K562 (cell line): ENCODE results near the gene RPS6KA4. TPM values are rescaled to one million over a fixed set of nuclear protein-coding genes. Genes with fewer than 3 reads are reported as not detected.

Source experiments
- BRD4 ChIP-seq: fragments of 200-600 bp; sonication (generic); IDR thresholded peaks from 2 replicates; pipeline ENCODE4 v1.6.1; 2017; ENCODE audit warnings: inconsistent platforms
- ELF4 ChIP-seq: fragments of 450-650 bp; formaldehyde crosslinking; IDR thresholded peaks from 2 replicates; pipeline ENCODE4 v1.4.0; 2022; ENCODE audit warnings: missing genetic modification characterization
- ETV1 ChIP-seq: fragments of 450-650 bp; conservative IDR thresholded peaks from 2 replicates; pipeline ENCODE4 v1.6.1; 2016; ENCODE audit warnings: missing genetic modification characterization, control low read depth, low read depth, missing compliant biosample characterization
- L3MBTL2 ChIP-seq: fragments of 450-650 bp; IDR thresholded peaks from 2 replicates; pipeline ENCODE4 v1.6.1; 2016; ENCODE audit warnings: mild to moderate bottlenecking, moderate library complexity
- MAFG ChIP-seq: fragments of 450-650 bp; conservative IDR thresholded peaks from 2 replicates; pipeline ENCODE4 v1.6.1; 2016; ENCODE audit warnings: missing genetic modification characterization, missing compliant biosample characterization
- SREBF2 ChIP-seq: sonication (generic); formaldehyde crosslinking; IDR thresholded peaks from 2 replicates; pipeline ENCODE4 v1.4.0; 2020; ENCODE audit warnings: mild to moderate bottlenecking, missing genetic modification reagents
- TBL1XR1 ChIP-seq, 2 experiments: IDR thresholded peaks; 2 replicates each; pipeline ENCODE4 v1.6.1; 2012; ENCODE audit warnings: improper control_type of control experiment in 2 of 2, low read length in 2 of 2, mild to moderate bottlenecking in 1 of 2
- TCF3 ChIP-seq: sonication (generic); formaldehyde crosslinking; IDR thresholded peaks from 2 replicates; pipeline ENCODE4 v1.4.0; 2020; ENCODE audit warnings: mild to moderate bottlenecking, missing genetic modification reagents
- TOE1 ChIP-seq, 2 experiments: fragments of 450-650 bp in 1 of 2; sonication (generic) in 1 of 2; formaldehyde crosslinking in 1 of 2; IDR thresholded peaks; 2 replicates each; pipeline versions ENCODE4 v1.7.1 to v1.8.0; 2016 to 2022; ENCODE audit warnings: borderline replicate concordance in 2 of 2, mild to moderate bottlenecking in 2 of 2, antibody characterized with exemption in 1 of 2, inconsistent platforms in 1 of 2, low read depth in 1 of 2, missing genetic modification reagents in 1 of 2, moderate library complexity in 1 of 2
- ZBTB1 ChIP-seq: sonication (generic); formaldehyde crosslinking; IDR thresholded peaks from 2 replicates; pipeline ENCODE4 v1.8.1; 2023; ENCODE audit warnings: missing genetic modification reagents, low read depth, mild to moderate bottlenecking, borderline replicate concordance
- polyA plus RNA-seq, 8 experiments: library from polyadenylated mRNA; depleted of rRNA in 4 of 8; stranded (reverse) in 5 of 8; unstranded in 3 of 8; fragments of >200 nt; fragmentation: Nextera tagmentation in 2 of 8; fragmentation: Illumina TruSeq in 1 of 8; extraction: Ambion mirVana in 2 of 8; extraction: Trizol in 1 of 8; gene quantifications; 2 replicates each; pipeline versions ENCODE4 v1.2.1 to v1.2.3, GENCODE V29; 2011 to 2014; ENCODE audit warnings: inconsistent platforms in 1 of 8, missing spikeins in 1 of 8
- total RNA-seq, 7 experiments: library from RNA; depleted of rRNA in 6 of 7; stranded (reverse); fragments of >200 nt in 6 of 7; fragmentation: Illumina TruSeq in 2 of 7; extraction: Trizol in 2 of 7; gene quantifications; 2 replicates each; pipeline versions ENCODE4 v1.2.1 to v1.2.3, GENCODE V29; 2011 to 2021; ENCODE audit warnings: low replicate concordance in 1 of 7
- TF ChIP-seq, protein P1 (sequence below): IDR thresholded peaks from 2 replicates; pipeline ENCODE4 v1.6.1; 2014; ENCODE audit warnings: antibody characterized with exemption
- TF ChIP-seq, protein P2 (sequence below): fragments of 450-650 bp; IDR thresholded peaks from 2 replicates; pipeline ENCODE4 v1.6.1; 2016
- TF ChIP-seq, protein P3 (sequence below): sonication (generic); formaldehyde crosslinking; IDR thresholded peaks from 2 replicates; pipeline ENCODE4 v1.8.0; 2022; ENCODE audit warnings: mild to moderate bottlenecking, missing genetic modification reagents, borderline replicate concordance
- TF ChIP-seq, protein P4 (sequence below), 2 experiments: fragments of 450-650 bp in 1 of 2; IDR thresholded peaks; 2 replicates each; pipeline ENCODE4 v1.6.1; 2011 to 2017; ENCODE audit warnings: low read depth in 2 of 2, antibody characterized with exemption in 1 of 2, borderline replicate concordance in 1 of 2, low read length in 1 of 2, mild to moderate bottlenecking in 1 of 2, mixed read lengths in 1 of 2; ENCODE audit not compliant: control insufficient read depth in 1 of 2

Gene RPS6KA4
- total and polyA plus RNA-seq, 9 of the 15 experiments (the other 6 are each of a cell fraction or from before 2014, with no cell fraction given) = 0.15 to 23.8 (median 9.8) TPM

DNA sequence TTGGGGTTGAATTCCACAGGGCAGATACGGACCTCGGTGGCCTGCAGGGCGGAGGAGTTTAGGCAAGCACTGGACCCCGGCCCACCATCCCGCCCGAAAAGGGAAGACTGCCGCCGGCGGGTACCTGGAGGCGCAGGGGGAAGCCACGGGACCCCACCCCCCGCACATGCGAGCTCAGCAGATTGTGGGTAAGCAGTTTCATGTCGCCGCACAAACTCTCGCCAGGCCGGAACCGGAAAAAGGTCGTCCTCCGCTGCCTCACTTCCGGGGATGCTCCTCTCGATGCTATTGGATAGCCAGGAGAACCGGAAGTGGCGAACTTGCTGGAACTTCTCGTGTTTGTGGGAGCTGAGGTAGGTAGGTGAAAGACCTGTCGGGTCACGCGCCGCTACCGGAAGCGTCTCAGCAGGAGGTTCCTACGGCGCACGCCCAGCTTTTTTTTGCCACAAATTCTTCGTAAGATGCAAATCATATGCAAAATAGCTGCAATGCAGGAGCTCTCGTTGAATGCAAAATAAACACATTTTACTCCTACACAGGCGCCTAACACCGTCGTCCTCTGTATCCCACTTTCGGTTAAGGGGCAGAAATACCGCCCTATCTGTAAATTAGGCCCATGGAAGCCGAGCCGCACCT, 41.5 kb upstream of the RPS6KA4 start, which contains the start of gene TRMT112 (continued):
- TF ChIP-seq TOE1 (IDR thresholded peaks at IDR 0.05; ENCODE audit: borderline replicate concordance) = peak; percentile 77; the same call in 1 of the 2 replicates
- peak; percentile 67; the same call in 1 of the 2 replicates for TF ChIP-seq TOE1 (CRISPR knock-in tag; IDR thresholded peaks at IDR 0.05; ENCODE audit: borderline replicate concordance, low read depth)
- TF ChIP-seq ELF4 (CRISPR knock-in tag) = no peak
- TF ChIP-seq TCF3 (CRISPR knock-in tag) = no peak
- TF ChIP-seq, protein P1, sequence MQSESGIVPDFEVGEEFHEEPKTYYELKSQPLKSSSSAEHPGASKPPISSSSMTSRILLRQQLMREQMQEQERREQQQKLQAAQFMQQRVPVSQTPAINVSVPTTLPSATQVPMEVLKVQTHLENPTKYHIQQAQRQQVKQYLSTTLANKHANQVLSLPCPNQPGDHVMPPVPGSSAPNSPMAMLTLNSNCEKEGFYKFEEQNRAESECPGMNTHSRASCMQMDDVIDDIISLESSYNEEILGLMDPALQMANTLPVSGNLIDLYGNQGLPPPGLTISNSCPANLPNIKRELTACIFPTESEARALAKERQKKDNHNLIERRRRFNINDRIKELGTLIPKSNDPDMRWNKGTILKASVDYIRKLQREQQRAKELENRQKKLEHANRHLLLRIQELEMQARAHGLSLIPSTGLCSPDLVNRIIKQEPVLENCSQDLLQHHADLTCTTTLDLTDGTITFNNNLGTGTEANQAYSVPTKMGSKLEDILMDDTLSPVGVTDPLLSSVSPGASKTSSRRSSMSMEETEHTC = peak; percentile 93; the same call in 1 of the 2 replicates
- TF ChIP-seq MAFG (tag) = peak; percentile 86
- TF ChIP-seq TBL1XR1 (IDR thresholded peaks at IDR 0.05; ENCODE audit: low read length in 2 of 2) = no peak
- peak; percentile 95 for TF ChIP-seq ETV1 (tag)
- TF ChIP-seq, protein P2, sequence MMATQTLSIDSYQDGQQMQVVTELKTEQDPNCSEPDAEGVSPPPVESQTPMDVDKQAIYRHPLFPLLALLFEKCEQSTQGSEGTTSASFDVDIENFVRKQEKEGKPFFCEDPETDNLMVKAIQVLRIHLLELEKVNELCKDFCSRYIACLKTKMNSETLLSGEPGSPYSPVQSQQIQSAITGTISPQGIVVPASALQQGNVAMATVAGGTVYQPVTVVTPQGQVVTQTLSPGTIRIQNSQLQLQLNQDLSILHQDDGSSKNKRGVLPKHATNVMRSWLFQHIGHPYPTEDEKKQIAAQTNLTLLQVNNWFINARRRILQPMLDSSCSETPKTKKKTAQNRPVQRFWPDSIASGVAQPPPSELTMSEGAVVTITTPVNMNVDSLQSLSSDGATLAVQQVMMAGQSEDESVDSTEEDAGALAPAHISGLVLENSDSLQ = peak; percentile 72
- TF ChIP-seq SREBF2 (CRISPR knock-in tag) = no peak
- no peak for TF ChIP-seq ZBTB1
- TF ChIP-seq, protein P3, sequence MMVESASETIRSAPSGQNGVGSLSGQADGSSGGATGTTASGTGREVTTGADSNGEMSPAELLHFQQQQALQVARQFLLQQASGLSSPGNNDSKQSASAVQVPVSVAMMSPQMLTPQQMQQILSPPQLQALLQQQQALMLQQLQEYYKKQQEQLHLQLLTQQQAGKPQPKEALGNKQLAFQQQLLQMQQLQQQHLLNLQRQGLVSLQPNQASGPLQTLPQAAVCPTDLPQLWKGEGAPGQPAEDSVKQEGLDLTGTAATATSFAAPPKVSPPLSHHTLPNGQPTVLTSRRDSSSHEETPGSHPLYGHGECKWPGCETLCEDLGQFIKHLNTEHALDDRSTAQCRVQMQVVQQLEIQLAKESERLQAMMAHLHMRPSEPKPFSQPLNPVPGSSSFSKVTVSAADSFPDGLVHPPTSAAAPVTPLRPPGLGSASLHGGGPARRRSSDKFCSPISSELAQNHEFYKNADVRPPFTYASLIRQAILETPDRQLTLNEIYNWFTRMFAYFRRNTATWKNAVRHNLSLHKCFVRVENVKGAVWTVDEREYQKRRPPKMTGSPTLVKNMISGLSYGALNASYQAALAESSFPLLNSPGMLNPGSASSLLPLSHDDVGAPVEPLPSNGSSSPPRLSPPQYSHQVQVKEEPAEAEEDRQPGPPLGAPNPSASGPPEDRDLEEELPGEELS (CRISPR knock-in tag) = no peak
- peak; percentile 16 for TF ChIP-seq BRD4
- TF ChIP-seq, protein P4, sequence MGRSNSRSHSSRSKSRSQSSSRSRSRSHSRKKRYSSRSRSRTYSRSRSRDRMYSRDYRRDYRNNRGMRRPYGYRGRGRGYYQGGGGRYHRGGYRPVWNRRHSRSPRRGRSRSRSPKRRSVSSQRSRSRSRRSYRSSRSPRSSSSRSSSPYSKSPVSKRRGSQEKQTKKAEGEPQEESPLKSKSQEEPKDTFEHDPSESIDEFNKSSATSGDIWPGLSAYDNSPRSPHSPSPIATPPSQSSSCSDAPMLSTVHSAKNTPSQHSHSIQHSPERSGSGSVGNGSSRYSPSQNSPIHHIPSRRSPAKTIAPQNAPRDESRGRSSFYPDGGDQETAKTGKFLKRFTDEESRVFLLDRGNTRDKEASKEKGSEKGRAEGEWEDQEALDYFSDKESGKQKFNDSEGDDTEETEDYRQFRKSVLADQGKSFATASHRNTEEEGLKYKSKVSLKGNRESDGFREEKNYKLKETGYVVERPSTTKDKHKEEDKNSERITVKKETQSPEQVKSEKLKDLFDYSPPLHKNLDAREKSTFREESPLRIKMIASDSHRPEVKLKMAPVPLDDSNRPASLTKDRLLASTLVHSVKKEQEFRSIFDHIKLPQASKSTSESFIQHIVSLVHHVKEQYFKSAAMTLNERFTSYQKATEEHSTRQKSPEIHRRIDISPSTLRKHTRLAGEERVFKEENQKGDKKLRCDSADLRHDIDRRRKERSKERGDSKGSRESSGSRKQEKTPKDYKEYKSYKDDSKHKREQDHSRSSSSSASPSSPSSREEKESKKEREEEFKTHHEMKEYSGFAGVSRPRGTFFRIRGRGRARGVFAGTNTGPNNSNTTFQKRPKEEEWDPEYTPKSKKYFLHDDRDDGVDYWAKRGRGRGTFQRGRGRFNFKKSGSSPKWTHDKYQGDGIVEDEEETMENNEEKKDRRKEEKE (IDR thresholded peaks at IDR 0.05; ENCODE audit: borderline replicate concordance in 1 of 2, control insufficient read depth in 1 of 2, low read depth in 2 of 2, low read length in 1 of 2) = 0 out of 4 replicates have a peak, but pooled peaks of 1 of the 2 experiments have one; percentile 3
- peak; percentile 75 for TF ChIP-seq L3MBTL2
